Myometrial cell (primary cell): ENCODE results near the gene SLC5A3. TPM values are rescaled to one million over a fixed set of nuclear protein-coding genes. Genes with fewer than 3 reads are reported as not detected.

ENCODE experiments used
- total RNA-seq: library from RNA; depleted of rRNA; stranded (reverse); fragments of >200 nt; gene quantifications from 2 replicates; pipeline ENCODE4 v1.2.3, GENCODE V29; 2015

SLC5A3 gene
- total RNA-seq, result 8.9 and 11.5 TPM in 2 replicates

DNA sequence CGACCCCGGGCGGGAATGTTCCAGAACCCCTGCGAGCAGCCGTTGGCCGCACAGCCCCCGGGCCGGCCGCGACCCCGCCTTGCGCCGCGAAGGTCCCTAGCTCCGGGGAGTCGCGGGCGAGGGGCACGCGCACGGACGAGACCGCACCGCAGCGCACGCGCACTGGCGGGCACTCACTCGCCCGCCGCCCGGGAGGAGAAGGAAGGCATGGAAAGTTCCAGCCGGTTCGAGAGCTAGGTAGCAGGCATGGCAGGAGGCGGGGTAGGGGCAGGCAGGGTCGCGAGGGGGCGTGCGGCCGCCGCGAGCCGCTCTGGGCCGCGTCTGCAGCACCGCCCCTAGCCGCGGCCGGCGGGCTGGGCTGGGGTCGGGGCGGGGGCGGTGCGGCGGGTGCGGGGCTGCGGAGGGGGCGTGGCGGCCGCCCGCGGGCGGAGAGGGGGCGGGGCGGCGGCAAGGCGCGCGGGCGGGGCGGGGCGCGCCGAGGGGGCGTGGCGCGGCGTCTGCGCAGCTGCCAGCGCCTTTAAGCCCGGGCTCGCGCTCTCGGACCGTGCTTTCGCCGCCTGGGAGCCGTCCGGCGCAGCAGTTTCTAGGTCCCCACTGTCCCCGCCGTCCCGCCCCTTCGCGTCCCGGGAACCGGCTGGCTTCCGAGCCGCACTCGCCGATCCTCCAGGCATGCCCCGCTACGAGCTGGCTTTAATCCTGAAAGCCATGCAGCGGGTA, at the start of gene SLC5A3, which contains the start of gene MRPS6:
Gene SLC5A3 (plus strand): TSS at position 547 of the 717 bp plus-strand sequence. CDS start 21,621 bp downstream, outside the sequence.
Gene MRPS6 (plus strand): TSS at position 547 of the 717 bp plus-strand sequence. CDS start 123 bp downstream, at position 670.

Other genes starting within 250 kb of the SLC5A3 start
- 225 and 272 TPM in 2 replicates for gene ATP5PO, start 157.8 kb upstream of the SLC5A3 start, total RNA-seq
- 37.2 and 48.6 TPM in 2 replicates for gene MRPS6, start within 50 bp of the SLC5A3 start, total RNA-seq